Cardiac muscle cell (in vitro differentiated cells and primary cell): ENCODE measurements around the gene TUBB4A. TPM values are rescaled to one million over a fixed set of nuclear protein-coding genes. Genes with fewer than 3 reads are reported as not detected.

ENCODE experiments used
- DNase-seq, 2 donors: peaks; one replicate each; pipeline versions ENCODE4 v3.0.0 to v3.0.0-alpha.2; 2010 to 2017; ENCODE audit warnings: low read depth in 1 of 2, low spot score in 1 of 2
- H3K27ac ChIP-seq: fragments of 200-600 bp; sonication (generic); 2 replicates; pipeline ENCODE4 v1.5.1; 2016
- H3K27me3 ChIP-seq: fragments of 200-600 bp; sonication (generic); 2 replicates; pipeline ENCODE4 v1.6.0; 2016; ENCODE audit warnings: control low read depth
- H3K36me3 ChIP-seq: fragments of 200-600 bp; sonication (generic); 2 replicates; pipeline ENCODE4 v1.5.1; 2016; ENCODE audit warnings: control low read depth
- H3K4me1 ChIP-seq: fragments of 200-600 bp; sonication (generic); 2 replicates; pipeline ENCODE4 v1.8.1; 2017; ENCODE audit warnings: low read depth, mild to moderate bottlenecking, mixed run types
- H3K4me3 ChIP-seq: fragments of 200-600 bp; sonication (generic); 2 replicates; pipeline ENCODE4 v1.5.1; 2016; ENCODE audit warnings: mild to moderate bottlenecking
- H3K9me3 ChIP-seq: fragments of 200-600 bp; sonication (generic); 2 replicates; pipeline ENCODE4 v1.5.1; 2017; ENCODE audit warnings: low read depth, mild to moderate bottlenecking, control low read depth
- polyA plus RNA-seq: library from polyadenylated mRNA; unstranded; fragments of >200 nt; fragmentation: Nextera tagmentation; extraction: Ambion mirVana; gene quantifications from 2 replicates; pipeline ENCODE4 v1.2.1, GENCODE V29; 2016
- total RNA-seq: library from RNA; depleted of rRNA; stranded (reverse); fragments of >200 nt; gene quantifications from 2 replicates; pipeline ENCODE4 v1.2.3, GENCODE V29; 2016
- TF ChIP-seq, protein P1 (sequence below): IDR thresholded peaks from 2 replicates; pipeline ENCODE4 v1.5.1; 2012; ENCODE audit warnings: low read depth, mild to moderate bottlenecking, low read length

The TUBB4A gene
- total and polyA plus RNA-seq, 2 experiments from 2014 or later: 18.2 to 21.6 TPM

DNA sequence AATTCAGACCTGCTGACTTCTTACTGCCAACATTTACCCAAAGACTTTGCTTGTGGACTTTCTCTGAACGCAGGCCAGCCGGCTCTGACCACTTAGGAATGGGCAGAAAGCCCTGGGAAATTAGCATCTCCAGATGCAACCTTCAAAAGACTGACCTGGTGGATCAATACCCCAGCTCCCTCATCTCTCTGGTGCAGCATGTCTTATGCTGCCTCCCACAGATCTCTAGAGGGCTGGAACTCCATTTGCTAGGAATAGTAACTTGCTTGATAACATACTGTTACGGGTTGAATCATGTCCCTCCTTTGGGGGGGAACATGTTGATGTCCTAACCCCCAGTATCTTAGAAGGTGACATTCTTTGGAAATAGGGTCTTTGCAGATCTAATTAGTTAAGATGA, 55.7 kb downstream of the TUBB4A start:
- Histone ChIP-seq H3K9me3 (no peaks in the 10 kb centered on the region), H3K27ac (no peak overlapping the region), H3K4me3 (no peak overlapping the region), H3K36me3 (peaks cover 6% of the 10 kb centered on the region), H3K4me1 (no peaks in the 10 kb centered on the region), H3K27me3 (no peaks in the 10 kb centered on the region)
- TF ChIP-seq, protein P1, sequence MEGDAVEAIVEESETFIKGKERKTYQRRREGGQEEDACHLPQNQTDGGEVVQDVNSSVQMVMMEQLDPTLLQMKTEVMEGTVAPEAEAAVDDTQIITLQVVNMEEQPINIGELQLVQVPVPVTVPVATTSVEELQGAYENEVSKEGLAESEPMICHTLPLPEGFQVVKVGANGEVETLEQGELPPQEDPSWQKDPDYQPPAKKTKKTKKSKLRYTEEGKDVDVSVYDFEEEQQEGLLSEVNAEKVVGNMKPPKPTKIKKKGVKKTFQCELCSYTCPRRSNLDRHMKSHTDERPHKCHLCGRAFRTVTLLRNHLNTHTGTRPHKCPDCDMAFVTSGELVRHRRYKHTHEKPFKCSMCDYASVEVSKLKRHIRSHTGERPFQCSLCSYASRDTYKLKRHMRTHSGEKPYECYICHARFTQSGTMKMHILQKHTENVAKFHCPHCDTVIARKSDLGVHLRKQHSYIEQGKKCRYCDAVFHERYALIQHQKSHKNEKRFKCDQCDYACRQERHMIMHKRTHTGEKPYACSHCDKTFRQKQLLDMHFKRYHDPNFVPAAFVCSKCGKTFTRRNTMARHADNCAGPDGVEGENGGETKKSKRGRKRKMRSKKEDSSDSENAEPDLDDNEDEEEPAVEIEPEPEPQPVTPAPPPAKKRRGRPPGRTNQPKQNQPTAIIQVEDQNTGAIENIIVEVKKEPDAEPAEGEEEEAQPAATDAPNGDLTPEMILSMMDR: no peak
- DNase-seq: no peak

Other genes with a start within 250 kb of the TUBB4A start
- 46.9 and 54.1 TPM in 2 replicates for gene MLLT1, start 222.3 kb downstream of the TUBB4A start, total RNA-seq
- gene MLLT1, start 222.3 kb downstream of the TUBB4A start, polyA plus RNA-seq: 25.7 and 31.1 TPM in 2 replicates
- not detected in 2 replicates for gene ACER1, start 168.7 kb downstream of the TUBB4A start, total RNA-seq
- not detected in 2 replicates for gene ACER1, start 168.7 kb downstream of the TUBB4A start, polyA plus RNA-seq
- gene CLPP, start 140.8 kb downstream of the TUBB4A start, total RNA-seq: 98.0 and 141 TPM in 2 replicates
- gene CLPP, start 140.8 kb downstream of the TUBB4A start, polyA plus RNA-seq: 122 and 124 TPM in 2 replicates
- 171 and 266 TPM in 2 replicates for gene ALKBH7, start 129.5 kb downstream of the TUBB4A start, total RNA-seq
- 126 and 153 TPM in 2 replicates for gene ALKBH7, start 129.5 kb downstream of the TUBB4A start, polyA plus RNA-seq
- gene PSPN, start 126.4 kb downstream of the TUBB4A start, total RNA-seq: 1.9 and 3.0 TPM in 2 replicates
- 2.7 and 3.0 TPM in 2 replicates for gene PSPN, start 126.4 kb downstream of the TUBB4A start, polyA plus RNA-seq
- 81.3 and 96.7 TPM in 2 replicates for gene GTF2F1, start 109.1 kb downstream of the TUBB4A start, total RNA-seq
- 37.7 and 43.0 TPM in 2 replicates for gene GTF2F1, start 109.1 kb downstream of the TUBB4A start, polyA plus RNA-seq
- 237 and 320 TPM in 2 replicates for gene KHSRP, start 77.5 kb downstream of the TUBB4A start, total RNA-seq
- 262 and 350 TPM in 2 replicates for gene KHSRP, start 77.5 kb downstream of the TUBB4A start, polyA plus RNA-seq
- 1.0 and 1.9 TPM in 2 replicates for gene SLC25A41, start 68.5 kb downstream of the TUBB4A start, total RNA-seq
- 0.96 and 1.7 TPM in 2 replicates for gene SLC25A41, start 68.5 kb downstream of the TUBB4A start, polyA plus RNA-seq
- gene SLC25A23, start 42.5 kb downstream of the TUBB4A start, total RNA-seq: 157 and 207 TPM in 2 replicates
- gene SLC25A23, start 42.5 kb downstream of the TUBB4A start, polyA plus RNA-seq: 125 and 143 TPM in 2 replicates
- 0.99 and 2.9 TPM in 2 replicates for gene CRB3, start 38.0 kb downstream of the TUBB4A start, total RNA-seq
- 1.1 and 2.6 TPM in 2 replicates for gene CRB3, start 38.0 kb downstream of the TUBB4A start, polyA plus RNA-seq
- 0.18 and 4.9 TPM in 2 replicates for gene DENND1C, start 20.5 kb downstream of the TUBB4A start, total RNA-seq
- 1.8 and 10.4 TPM in 2 replicates for gene DENND1C, start 20.5 kb downstream of the TUBB4A start, polyA plus RNA-seq
- gene TNFSF9, start 28.7 kb upstream of the TUBB4A start, total RNA-seq: 0.81 and 1.3 TPM in 2 replicates
- gene TNFSF9, start 28.7 kb upstream of the TUBB4A start, polyA plus RNA-seq: 1.5 and 3.0 TPM in 2 replicates
- gene CD70, start 88.8 kb upstream of the TUBB4A start, total RNA-seq: not detected in 2 replicates
- 0.91 TPM in 1 of 2 replicates, not detected in the other for gene CD70, start 88.8 kb upstream of the TUBB4A start, polyA plus RNA-seq
- gene TNFSF14, start 167.9 kb upstream of the TUBB4A start, total RNA-seq: not detected in 2 replicates
- not detected in 2 replicates for gene TNFSF14, start 167.9 kb upstream of the TUBB4A start, polyA plus RNA-seq
- gene C3, start 218.3 kb upstream of the TUBB4A start, total RNA-seq: 0.11 and 0.39 TPM in 2 replicates
- 1.6 TPM in 1 of 2 replicates, not detected in the other for gene C3, start 218.3 kb upstream of the TUBB4A start, polyA plus RNA-seq
- 91.3 and 132 TPM in 2 replicates for gene GPR108, start 235.3 kb upstream of the TUBB4A start, total RNA-seq
- gene GPR108, start 235.3 kb upstream of the TUBB4A start, polyA plus RNA-seq: 113 and 123 TPM in 2 replicates
- gene TRIP10, start 237.4 kb upstream of the TUBB4A start, total RNA-seq: 60.4 and 67.8 TPM in 2 replicates
- gene TRIP10, start 237.4 kb upstream of the TUBB4A start, polyA plus RNA-seq: 54.1 and 72.1 TPM in 2 replicates